Chondrocyte (in vitro differentiated cells): ENCODE measurements around the gene SHC3. TPM values are rescaled to one million over a fixed set of nuclear protein-coding genes. Genes with fewer than 3 reads are reported as not detected.

Experiments used
- DNase-seq: peaks from one replicate; pipeline ENCODE4 v3.0.0; 2021; ENCODE audit warnings: mixed read lengths, low spot score
- H3K27ac Mint-ChIP-seq: one replicate; pipeline ENCODE4 v1.8.0; 2021; ENCODE audit warnings: mild to moderate bottlenecking, moderate library complexity, mixed read lengths; ENCODE audit not compliant: unreplicated experiment
- H3K27me3 Mint-ChIP-seq: 2 replicates; pipeline ENCODE4 v1.8.0; 2021; ENCODE audit warnings: low read depth, mixed read lengths
- H3K36me3 Mint-ChIP-seq: 2 replicates; pipeline ENCODE4 v1.8.0; 2021; ENCODE audit warnings: low read depth, mixed read lengths
- H3K4me1 Mint-ChIP-seq: 2 replicates; pipeline ENCODE4 v1.8.0; 2021; ENCODE audit warnings: low read depth, mild to moderate bottlenecking, mixed read lengths
- H3K4me3 Mint-ChIP-seq: one replicate; pipeline ENCODE4 v1.8.0; 2021; ENCODE audit warnings: mild to moderate bottlenecking, moderate library complexity, mixed read lengths; ENCODE audit not compliant: unreplicated experiment
- H3K9me3 Mint-ChIP-seq: 2 replicates; pipeline ENCODE4 v1.8.0; 2021; ENCODE audit warnings: low read depth, mixed read lengths
- CTCF ChIP-seq: fragments of 200-600 bp; sonication (generic); IDR thresholded peaks from 2 replicates; pipeline ENCODE4 v1.5.0; 2021; ENCODE audit warnings: antibody characterized with exemption, mild to moderate bottlenecking, moderate library complexity
- total RNA-seq: library from RNA; stranded (reverse); gene quantifications from 3 replicates; pipeline ENCODE4 v1.2.1, GENCODE V29; 2021

Gene SHC3
- total RNA-seq, 1 donor from 2014 or later = 0.30 TPM

GRCh38 chr9:88973281-88974045 lies 205.2 kb downstream of the SHC3 start:
- Mint-ChIP-seq H3K9me3 (no peaks in the 10 kb centered on the region), H3K27me3 (peaks cover 29% of the 10 kb centered on the region), H3K36me3 (no peaks in the 10 kb centered on the region), H3K4me1 (no peaks in the 10 kb centered on the region), H3K27ac (no peak overlapping the region), H3K4me3 (no peak overlapping the region)
- no peak for DNase-seq
- no peak for TF ChIP-seq CTCF

GRCh38 chr9:88972401-88972800 lies 206.2 kb downstream of the SHC3 start:
- Mint-ChIP-seq H3K27me3 (peaks cover 29% of the 10 kb centered on the region), H3K4me1 (no peaks in the 10 kb centered on the region)
- TF ChIP-seq CTCF = no peak

GRCh38 chr9:88971131-88971960 lies 207.3 kb downstream of the SHC3 start:
- Mint-ChIP-seq H3K36me3 (no peaks in the 10 kb centered on the region), H3K9me3 (no peaks in the 10 kb centered on the region), H3K4me1 (no peaks in the 10 kb centered on the region), H3K27me3 (peaks cover 27% of the 10 kb centered on the region), H3K27ac (no peak overlapping the region), H3K4me3 (no peak overlapping the region)
- TF ChIP-seq CTCF = no peak
- no peak for DNase-seq

More at GRCh38 chr9:88972401-88972800, 206.2 kb downstream of the SHC3 start:
- DNase-seq = no peak
- Mint-ChIP-seq H3K36me3 (no peaks in the 10 kb centered on the region), H3K4me3 (no peak overlapping the region), H3K9me3 (no peaks in the 10 kb centered on the region), H3K27ac (no peak overlapping the region)

- peaks cover 30% of the 10 kb centered on the region for H3K27me3 Mint-ChIP-seq
- H3K36me3 Mint-ChIP-seq = no peaks in the 10 kb centered on the region
- TF ChIP-seq CTCF = no peak
- no peaks in the 10 kb centered on the region for H3K9me3 Mint-ChIP-seq
- H3K4me3 Mint-ChIP-seq = no peak overlapping the region
- no peaks in the 10 kb centered on the region for H3K4me1 Mint-ChIP-seq
- H3K27ac Mint-ChIP-seq = no peak overlapping the region
- DNase-seq = no peak
Measured at GRCh38 chr9:88969646-88970373, 208.8 kb downstream of the SHC3 start.

- Mint-ChIP-seq H3K36me3 (no peaks in the 10 kb centered on the region), H3K4me1 (no peaks in the 10 kb centered on the region), H3K9me3 (no peaks in the 10 kb centered on the region), H3K27ac (no peak overlapping the region), H3K27me3 (peaks cover 30% of the 10 kb centered on the region), H3K4me3 (no peak overlapping the region)
- no peak for DNase-seq
- no peak for TF ChIP-seq CTCF
Measured at GRCh38 chr9:88968799-88969198, 209.8 kb downstream of the SHC3 start.
